OCI-LY7 (cell line): ENCODE results near the gene FRMD8.

Experiments used
- CTCF ChIP-seq: fragments of 200-600 bp; sonication (generic); conservative IDR thresholded peaks from 2 replicates; pipeline ENCODE4 v1.5.1; 2014; ENCODE audit warnings: mild to moderate bottlenecking, antibody characterized with exemption, low read length, moderate library complexity, mixed read lengths
- EZH2phosphoT487 ChIP-seq: fragments of 200-600 bp; sonication (generic); IDR thresholded peaks from 2 replicates; pipeline ENCODE4 v1.6.1; 2018; ENCODE audit warnings: low read depth, borderline replicate concordance, mild to moderate bottlenecking, mixed run types, antibody characterized with exemption, low read length, moderate library complexity, mixed read lengths

- TF ChIP-seq CTCF (no peak), EZH2phosphoT487 (no peak)
These were observed 67.9 kb downstream of the FRMD8 start for GRCh38 chr11:65454311-65454695.
